H1 (cell line): ENCODE measurements around the gene NHLH2. TPM values are rescaled to one million over a fixed set of nuclear protein-coding genes. Genes with fewer than 3 reads are reported as not detected.

Source experiments
- CTCF ChIA-PET: fragments of 300-600 bp; sonication (Branson Sonifier 250); formaldehyde crosslinking; loops from one replicate; lab custom pipeline; 2021; ENCODE audit not compliant: partially characterized antibody; lab: Charles Lee
- POLR2A ChIA-PET: fragments of 300-600 bp; sonication (Branson Sonifier 250); formaldehyde crosslinking; loops from one replicate; lab custom pipeline; 2021; ENCODE audit warnings: inconsistent platforms; ENCODE audit not compliant: partially characterized antibody; lab: Charles Lee
- DNase-seq, 2 experiments: peaks; one replicate each; pipeline versions ENCODE4 v3.0.0 to v3.0.0-alpha.2; 2010 to 2022; ENCODE audit warnings: low spot score in 2 of 2, low read depth in 1 of 2, mixed read lengths in 1 of 2
- FAIRE-seq: peaks from 2 replicates; lab custom pipeline; 2011; peaks lifted over from hg19 to GRCh38; lab: Jason Lieb, UNC
- H2AFZ ChIP-seq: 2 replicates; pipeline ENCODE4 v1.8.1; 2012; ENCODE audit warnings: low read length, inconsistent platforms
- H2AK5ac ChIP-seq: 2 replicates; pipeline ENCODE4 v1.6.1; 2013; ENCODE audit warnings: low read depth, low read length
- H2BK120ac ChIP-seq: replicated peaks from 2 replicates; pipeline ENCODE3; 2013; ENCODE audit warnings: low read depth, low read length, inconsistent platforms
- H2BK12ac ChIP-seq: 2 replicates; pipeline ENCODE4 v1.6.1; 2013; ENCODE audit warnings: low read depth, low read length
- H2BK15ac ChIP-seq: 2 replicates; pipeline ENCODE4 v1.6.1; 2013; ENCODE audit warnings: low read length
- H2BK20ac ChIP-seq: 2 replicates; pipeline ENCODE4 v1.6.1; 2013; ENCODE audit warnings: low read length
- H2BK5ac ChIP-seq: 2 replicates; pipeline ENCODE4 v1.6.1; 2013; ENCODE audit warnings: low read depth, low read length
- H3K14ac ChIP-seq: 2 replicates; pipeline ENCODE4 v1.6.1; 2013; ENCODE audit warnings: inconsistent platforms; ENCODE audit not compliant: insufficient read length
- H3K18ac ChIP-seq: 2 replicates; pipeline ENCODE4 v1.6.1; 2013; ENCODE audit warnings: low read length; ENCODE audit errors: extremely low read depth
- H3K23ac ChIP-seq: 2 replicates; pipeline ENCODE4 v1.6.1; 2013; ENCODE audit warnings: inconsistent platforms; ENCODE audit not compliant: insufficient read length
- H3K23me2 ChIP-seq: 2 replicates; pipeline ENCODE4 v1.6.1; 2013; ENCODE audit warnings: low read depth, low read length
- H3K27ac ChIP-seq: 2 replicates; pipeline ENCODE4 v1.6.1; 2011; ENCODE audit warnings: low read depth, low read length, inconsistent platforms
- H3K27me3 ChIP-seq, 4 experiments: replicated peaks in 1 of 4; 1 replicate in 1 of 4; 2 replicates in 3 of 4; pipeline versions ENCODE4 v1.6.1 to v1.8.1; 2011 to 2013; ENCODE audit warnings: low read length in 3 of 4, mild to moderate bottlenecking in 3 of 4, inconsistent platforms in 2 of 4, mixed read lengths in 2 of 4, moderate library complexity in 1 of 4; ENCODE audit not compliant: control insufficient read depth in 3 of 4, insufficient read depth in 3 of 4; ENCODE audit errors: extremely low read depth in 1 of 4
- H3K36me3 ChIP-seq, 4 experiments: 2 replicates each; pipeline versions ENCODE4 v1.6.1 to v1.8.1; 2011 to 2013; ENCODE audit warnings: mild to moderate bottlenecking in 4 of 4, low read length in 3 of 4, moderate library complexity in 2 of 4, control low read depth in 1 of 4, inconsistent platforms in 1 of 4; ENCODE audit not compliant: insufficient read depth in 4 of 4, control insufficient read depth in 2 of 4
- H3K4ac ChIP-seq: replicated peaks from 2 replicates; pipeline ENCODE3; 2013; ENCODE audit warnings: low read length, low read depth, mixed read lengths, inconsistent platforms; ENCODE audit not compliant: insufficient read length
- H3K4me1 ChIP-seq, 4 experiments: replicated peaks in 1 of 4; 1 replicate in 1 of 4; 2 replicates in 3 of 4; pipeline versions ENCODE4 v1.6.1 to v1.8.1; 2011 to 2013; ENCODE audit warnings: low read length in 3 of 4, inconsistent platforms in 2 of 4, mixed read lengths in 1 of 4; ENCODE audit not compliant: insufficient read depth in 4 of 4, control insufficient read depth in 3 of 4
- H3K4me2 ChIP-seq, 2 experiments: 2 replicates each; pipeline versions ENCODE4 v1.6.1 to v1.8.1; 2011 to 2013; ENCODE audit warnings: low read depth in 2 of 2, low read length in 2 of 2, control low read depth in 1 of 2, inconsistent platforms in 1 of 2, mild to moderate bottlenecking in 1 of 2; ENCODE audit not compliant: insufficient read depth in 1 of 2
- H3K4me3 ChIP-seq, 4 experiments: fragments of 200-600, 300-600 bp in 1 of 4; sonication (generic), shearing (Covaris generic), sonication (Bioruptor Twin) in 1 of 4; 2 replicates each; pipeline versions ENCODE4 v1.5.1 to v1.8.1; 2011 to 2016; ENCODE audit warnings: low read length in 4 of 4, low read depth in 3 of 4, control low read depth in 2 of 4, inconsistent platforms in 2 of 4, mild to moderate bottlenecking in 2 of 4, mixed read lengths in 1 of 4, moderate library complexity in 1 of 4; ENCODE audit not compliant: insufficient read depth in 2 of 4; ENCODE audit errors: extremely low read depth in 1 of 4
- H3K56ac ChIP-seq: replicated peaks from 2 replicates; pipeline ENCODE3; 2013; ENCODE audit warnings: low read depth, mild to moderate bottlenecking, mixed read lengths, low read length, inconsistent platforms; ENCODE audit not compliant: insufficient read length
- H3K79me1 ChIP-seq: 2 replicates; pipeline ENCODE4 v1.6.1; 2013; ENCODE audit warnings: low read depth, low read length, control low read depth
- H3K79me2 ChIP-seq, 2 experiments: 2 replicates each; pipeline versions ENCODE4 v1.6.1 to v1.8.1; 2012 to 2013; ENCODE audit warnings: low read length in 2 of 2, mild to moderate bottlenecking in 2 of 2, inconsistent platforms in 1 of 2; ENCODE audit not compliant: insufficient read depth in 2 of 2, control insufficient read depth in 1 of 2
- H3K9ac ChIP-seq, 4 experiments: replicated peaks in 1 of 4; 1 replicate in 1 of 4; 2 replicates in 3 of 4; pipeline versions ENCODE4 v1.6.1 to v1.8.1; 2011 to 2013; ENCODE audit warnings: low read depth in 3 of 4, low read length in 3 of 4, control low read depth in 2 of 4, mild to moderate bottlenecking in 2 of 4, moderate library complexity in 2 of 4, inconsistent platforms in 1 of 4; ENCODE audit errors: extremely low read depth in 1 of 4
- H3K9me3 ChIP-seq, 2 experiments: 2 replicates each; pipeline versions ENCODE4 v1.6.1 to v1.8.1; 2012 to 2013; ENCODE audit warnings: mild to moderate bottlenecking in 2 of 2, moderate library complexity in 2 of 2, control low read depth in 1 of 2, inconsistent platforms in 1 of 2, low read depth in 1 of 2, low read length in 1 of 2, mixed read lengths in 1 of 2; ENCODE audit not compliant: insufficient read depth in 2 of 2
- H4K20me1 ChIP-seq, 2 experiments: replicated peaks in 1 of 2; 2 replicates each; pipeline versions ENCODE3 to v1.8.1; 2011 to 2013; ENCODE audit warnings: inconsistent platforms in 2 of 2, low read length in 2 of 2, mild to moderate bottlenecking in 1 of 2; ENCODE audit not compliant: insufficient read depth in 2 of 2, control insufficient read depth in 1 of 2
- H4K5ac ChIP-seq: 2 replicates; pipeline ENCODE4 v1.6.1; 2013; ENCODE audit warnings: low read length, low read depth, mixed read lengths, inconsistent platforms; ENCODE audit not compliant: insufficient read length
- H4K8ac ChIP-seq: 2 replicates; pipeline ENCODE4 v1.8.0; 2013; ENCODE audit warnings: mild to moderate bottlenecking, moderate library complexity, low read length, inconsistent platforms; ENCODE audit not compliant: insufficient read depth; ENCODE audit errors: extremely low read depth
- H4K91ac ChIP-seq: replicated peaks from 2 replicates; pipeline ENCODE3; 2013; ENCODE audit warnings: low read length, mixed read lengths, inconsistent platforms; ENCODE audit not compliant: insufficient read length
- BCL11A ChIP-seq, 2 experiments: IDR thresholded peaks; one replicate each; pipeline ENCODE4 v1.6.1; 2011; ENCODE audit warnings: low read depth in 2 of 2, low read length in 2 of 2, mild to moderate bottlenecking in 2 of 2
- CHD2 ChIP-seq: IDR thresholded peaks from 2 replicates; pipeline ENCODE4 v1.6.1; 2012; ENCODE audit warnings: low read length, improper control_type of control experiment
- EZH2 ChIP-seq: fragments of 200-600 bp; sonication (generic); IDR thresholded peaks from 2 replicates; pipeline ENCODE4 v1.7.1; 2012; ENCODE audit warnings: low read depth, mild to moderate bottlenecking, moderate library complexity, low read length, inconsistent platforms; ENCODE audit not compliant: severe bottlenecking
- JUND ChIP-seq: IDR thresholded peaks from 2 replicates; pipeline ENCODE4 v1.6.1; 2011; ENCODE audit warnings: mild to moderate bottlenecking, improper control_type of control experiment, low read length
- WGBS, 2 experiments: shearing (Covaris generic) in 1 of 2; methylation state at CpG; one replicate each; pipeline versions ENCODE4 v1.1.6 to v1.1.7; 2013 to 2015; ENCODE audit warnings: low lambda C conversion rate in 2 of 2, mixed read lengths in 2 of 2, inconsistent platforms in 1 of 2, low coverage in 1 of 2, missing lambda C conversion rate in 1 of 2; ENCODE audit not compliant: insufficient replicate concordance in 2 of 2, insufficient coverage in 1 of 2, insufficient read length in 1 of 2; ENCODE audit errors: extremely low coverage in 1 of 2, missing lambda C conversion rate in 1 of 2; 5-methylcytosine and 5-hydroxymethylcytosine counted together
- polyA plus RNA-seq, 7 experiments: library from polyadenylated mRNA; depleted of rRNA in 3 of 7; stranded (reverse) in 5 of 7; unstranded in 2 of 7; fragments of >200 nt in 5 of 7; fragments of 200-250 nt in 2 of 7; gene quantifications; 1 replicate in 5 of 7; 2 replicates in 1 of 7; 4 replicates in 1 of 7; pipeline versions ENCODE4 v1.2.1 to v1.2.3, GENCODE V29; 2011 to 2013; ENCODE audit warnings: missing spikeins in 2 of 7, mixed read lengths in 2 of 7
- total RNA-seq: library from RNA; stranded (reverse); fragmentation: NEBNext Ultra II Directional; extraction: Animal tissue kit (Norgen Biotek cat#: 25700); gene quantifications from 2 replicates; pipeline ENCODE4 v1.2.1, GENCODE V29; 2021
- TF ChIP-seq, protein P1 (sequence below): IDR thresholded peaks from 2 replicates; pipeline ENCODE4 v1.6.1; 2012; ENCODE audit warnings: inconsistent platforms
- TF ChIP-seq, protein P2 (sequence below), 3 experiments: IDR thresholded peaks; 1 replicate in 2 of 3; 2 replicates in 1 of 3; pipeline versions ENCODE4 v1.5.1 to v1.6.1; 2011; ENCODE audit warnings: low read length in 3 of 3, mild to moderate bottlenecking in 3 of 3, inconsistent platforms in 2 of 3, low read depth in 1 of 3, moderate library complexity in 1 of 3; ENCODE audit not compliant: insufficient read depth in 1 of 3; ENCODE audit errors: control extremely low read depth in 1 of 3

The NHLH2 gene
- total and polyA plus RNA-seq, 2 of the 8 experiments (the other 6 are each of a cell fraction or from before 2014, with no cell fraction given), result 0.92 to 1.1 TPM

DNA sequence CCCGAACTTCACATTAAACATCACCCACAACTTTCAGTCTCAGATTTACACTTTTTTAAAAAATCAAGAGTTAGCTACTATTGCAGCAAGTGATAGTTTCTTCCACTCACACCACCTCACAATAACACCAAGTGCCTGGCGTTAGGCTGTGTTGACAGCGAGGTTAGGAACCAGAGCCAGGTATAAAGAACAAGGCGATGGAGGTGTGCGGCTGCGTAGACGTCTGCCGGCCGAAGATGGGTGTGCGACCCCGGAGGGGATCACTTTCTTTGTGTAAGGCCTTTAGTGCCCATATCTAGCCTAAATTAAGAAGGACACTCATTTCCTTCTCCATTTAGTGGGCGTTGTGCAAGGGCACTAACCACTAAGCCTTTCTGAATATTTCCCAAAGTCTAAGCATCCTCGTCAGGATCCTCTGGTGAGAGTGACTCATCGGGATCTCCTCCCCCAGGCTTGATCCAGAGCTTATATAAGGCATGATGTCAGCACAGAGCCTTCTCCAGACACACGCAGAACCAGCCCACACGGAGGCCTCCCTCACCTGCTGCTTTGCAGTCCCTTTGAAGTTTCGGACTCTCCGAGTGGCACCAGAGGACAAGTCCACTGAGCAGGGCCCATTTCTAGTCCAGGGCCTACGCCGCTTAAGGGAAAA, 11.8 kb downstream of the NHLH2 start:
- Histone ChIP-seq H4K5ac (no peak overlapping the region), H3K36me3 (no peaks in the 10 kb centered on the region), H4K8ac (no peak overlapping the region), H4K91ac (no peak overlapping the region), H3K9me3 (no peaks in the 10 kb centered on the region), H2BK120ac (no peak overlapping the region), H3K4ac (no peak overlapping the region), H3K27ac (no peak overlapping the region), H3K4me1 (peaks cover 4 to 11% (median 6%) of the 10 kb centered on the region in 4 experiments; a peak in 6 of 7 replicates), H2BK12ac (peak overlapping the region; percentile 30; the same call in 1 of the 2 replicates), H2BK20ac (no peak overlapping the region), H2BK5ac (no peak overlapping the region), H3K23ac (no peak overlapping the region), H4K20me1 (no peaks in the 10 kb centered on the region), H2AK5ac (no peak overlapping the region), H3K56ac (no peak overlapping the region), H3K27me3 (peaks cover 0 to 15% (median 8%) of the 10 kb centered on the region in 4 experiments; a peak in 5 of 7 replicates), H3K79me1 (no peaks in the 10 kb centered on the region), H3K23me2 (peaks cover 8% of the 10 kb centered on the region), H2BK15ac (peak overlapping the region; percentile 73; the same call in 1 of the 2 replicates), H2AFZ (peak overlapping the region; percentile 61; the same call in 1 of the 2 replicates), H3K4me2 (peak overlapping the region; percentile 69 to 81), H3K79me2 (no peaks in the 10 kb centered on the region), H3K4me3 (peak overlapping the region; percentile 35 to 72 (median 48); a peak in 5 of 8 replicates), H3K14ac (no peak overlapping the region), H3K18ac (no peak overlapping the region), H3K9ac (no peak overlapping the region)
- WGBS, 2 experiments, result 76% methylated on average over 20 of the region's 20 CpGs; no CpG with 5 or more reads in 1 of the 2 experiments
- peak in 1 of 2 experiments; percentile 50 for DNase-seq
- POLR2A ChIA-PET, result interaction anchor here (1.1 to 2.4 kb wide), 2 partner anchors 10 to 29 kb away, joined by 3 to 7 read pairs; no protein-coding TSS in a partner anchor
- TF ChIP-seq EZH2, result peak; percentile 16
- no peak for TF ChIP-seq BCL11A (IDR thresholded peaks at IDR 0.05; ENCODE audit: low read depth in 2 of 2, low read length in 2 of 2)
- TF ChIP-seq, protein P1, sequence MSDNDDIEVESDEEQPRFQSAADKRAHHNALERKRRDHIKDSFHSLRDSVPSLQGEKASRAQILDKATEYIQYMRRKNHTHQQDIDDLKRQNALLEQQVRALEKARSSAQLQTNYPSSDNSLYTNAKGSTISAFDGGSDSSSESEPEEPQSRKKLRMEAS, result no peak
- TF ChIP-seq, protein P2, sequence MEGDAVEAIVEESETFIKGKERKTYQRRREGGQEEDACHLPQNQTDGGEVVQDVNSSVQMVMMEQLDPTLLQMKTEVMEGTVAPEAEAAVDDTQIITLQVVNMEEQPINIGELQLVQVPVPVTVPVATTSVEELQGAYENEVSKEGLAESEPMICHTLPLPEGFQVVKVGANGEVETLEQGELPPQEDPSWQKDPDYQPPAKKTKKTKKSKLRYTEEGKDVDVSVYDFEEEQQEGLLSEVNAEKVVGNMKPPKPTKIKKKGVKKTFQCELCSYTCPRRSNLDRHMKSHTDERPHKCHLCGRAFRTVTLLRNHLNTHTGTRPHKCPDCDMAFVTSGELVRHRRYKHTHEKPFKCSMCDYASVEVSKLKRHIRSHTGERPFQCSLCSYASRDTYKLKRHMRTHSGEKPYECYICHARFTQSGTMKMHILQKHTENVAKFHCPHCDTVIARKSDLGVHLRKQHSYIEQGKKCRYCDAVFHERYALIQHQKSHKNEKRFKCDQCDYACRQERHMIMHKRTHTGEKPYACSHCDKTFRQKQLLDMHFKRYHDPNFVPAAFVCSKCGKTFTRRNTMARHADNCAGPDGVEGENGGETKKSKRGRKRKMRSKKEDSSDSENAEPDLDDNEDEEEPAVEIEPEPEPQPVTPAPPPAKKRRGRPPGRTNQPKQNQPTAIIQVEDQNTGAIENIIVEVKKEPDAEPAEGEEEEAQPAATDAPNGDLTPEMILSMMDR (IDR thresholded peaks at IDR 0.05; ENCODE audit: control extremely low read depth in 1 of 3, insufficient read depth in 1 of 3, low read depth in 1 of 3, low read length in 3 of 3), result no peak
- TF ChIP-seq CHD2, result no peak
- peak; percentile 36; the same call in 1 of the 2 replicates for TF ChIP-seq JUND
- CTCF ChIA-PET, result interaction anchor here (1.1 to 1.5 kb wide), 3 partner anchors 11 to 203 kb away, joined by 3 read pairs; no protein-coding TSS in a partner anchor
- no peak for FAIRE-seq
